IMR-90 (cell line): ENCODE measurements around the gene SEC61A1. TPM values are rescaled to one million over a fixed set of nuclear protein-coding genes. Genes with fewer than 3 reads are reported as not detected.

Experiments used
- ATAC-seq: fragments of 200-7000 bp; cut with Tn5 transposase; 2 replicates; pipeline ENCODE4 v1.9.1; 2020; ENCODE audit warnings: low read depth, mild to moderate bottlenecking, moderate library complexity
- BruUV-seq: library from RNA; stranded (reverse); fragments of 400-500 nt; replicated peaks from 2 replicates; lab custom pipeline; 2021; lab: Mats Ljungman, UMichigan
- CTCF ChIA-PET: fragments of 300-600 bp; formaldehyde crosslinking; extraction: SDS; loops from one replicate; lab custom pipeline; 2021; ENCODE audit warnings: antibody characterized with exemption; lab: Yijun Ruan, JAX
- POLR2A ChIA-PET: fragments of 300-600 bp; sonication (Branson Sonifier 250); formaldehyde crosslinking; loops from one replicate; lab custom pipeline; 2022; ENCODE audit warnings: antibody characterized with exemption; ENCODE audit not compliant: unreplicated experiment; lab: Charles Lee
- DNase-seq: peaks from one replicate; pipeline ENCODE4 v3.0.0; 2013
- H2AFZ ChIP-seq: replicated peaks from 2 replicates; pipeline ENCODE3; 2013; ENCODE audit warnings: low read length, mild to moderate bottlenecking; ENCODE audit not compliant: poor library complexity
- H2AK5ac ChIP-seq: 2 replicates; pipeline ENCODE4 v1.6.1; 2013; ENCODE audit warnings: low read depth, low read length, inconsistent platforms
- H2AK9ac ChIP-seq: replicated peaks from 2 replicates; pipeline ENCODE3; 2013; ENCODE audit warnings: mild to moderate bottlenecking, low read depth, low read length, moderate library complexity; ENCODE audit not compliant: poor library complexity
- H2BK120ac ChIP-seq: 2 replicates; pipeline ENCODE4 v1.6.1; 2013; ENCODE audit warnings: low read depth, low read length, inconsistent platforms
- H2BK15ac ChIP-seq: 3 replicates; pipeline ENCODE4 v1.6.1; 2013; ENCODE audit warnings: low read depth, low read length, inconsistent platforms
- H2BK20ac ChIP-seq: 2 replicates; pipeline ENCODE4 v1.6.1; 2013; ENCODE audit warnings: low read depth, mild to moderate bottlenecking, inconsistent platforms, low read length, moderate library complexity
- H2BK5ac ChIP-seq: 2 replicates; pipeline ENCODE4 v1.6.1; 2013; ENCODE audit warnings: mild to moderate bottlenecking, low read depth, low read length, inconsistent platforms; ENCODE audit not compliant: poor library complexity, severe bottlenecking
- H3K14ac ChIP-seq: replicated peaks from 2 replicates; pipeline ENCODE4 v1.6.1; 2013; ENCODE audit warnings: low read depth, low read length, inconsistent platforms
- H3K18ac ChIP-seq: 2 replicates; pipeline ENCODE4 v1.6.1; 2013; ENCODE audit warnings: low read depth, low read length, control low read depth
- H3K23ac ChIP-seq: 2 replicates; pipeline ENCODE4 v1.6.1; 2013; ENCODE audit warnings: low read depth, low read length, inconsistent platforms
- H3K27ac ChIP-seq: 2 replicates; pipeline ENCODE4 v1.5.1; 2013; ENCODE audit warnings: mild to moderate bottlenecking, control low read depth, low read length; ENCODE audit not compliant: insufficient read depth
- H3K27me3 ChIP-seq: 2 replicates; pipeline ENCODE4 v1.6.1; 2013; ENCODE audit warnings: low read length; ENCODE audit not compliant: control insufficient read depth, insufficient read depth
- H3K36me3 ChIP-seq: 2 replicates; pipeline ENCODE4 v1.6.1; 2013; ENCODE audit warnings: low read length, mixed read lengths; ENCODE audit not compliant: control insufficient read depth, insufficient read depth
- H3K4ac ChIP-seq: 2 replicates; pipeline ENCODE4 v1.6.1; 2013; ENCODE audit warnings: low read depth, low read length, inconsistent platforms
- H3K4me1 ChIP-seq: 2 replicates; pipeline ENCODE4 v1.6.1; 2013; ENCODE audit warnings: low read length, mixed read lengths; ENCODE audit not compliant: control insufficient read depth, insufficient read depth
- H3K4me2 ChIP-seq: 2 replicates; pipeline ENCODE4 v1.6.1; 2013; ENCODE audit warnings: low read depth, mild to moderate bottlenecking, control low read depth, low read length, moderate library complexity
- H3K4me3 ChIP-seq: 2 replicates; pipeline ENCODE4 v1.5.1; 2013; ENCODE audit warnings: low read depth, mild to moderate bottlenecking, control low read depth, low read length, moderate library complexity; ENCODE audit not compliant: insufficient read depth
- H3K56ac ChIP-seq: 2 replicates; pipeline ENCODE4 v1.6.1; 2013; ENCODE audit warnings: low read length, inconsistent platforms; ENCODE audit not compliant: insufficient read depth; ENCODE audit errors: extremely low read depth
- H3K79me1 ChIP-seq, 2 experiments: 2 replicates each; pipeline ENCODE4 v1.6.1; 2013; ENCODE audit warnings: low read length in 2 of 2, inconsistent platforms in 1 of 2, low read depth in 1 of 2
- H3K9ac ChIP-seq: 2 replicates; pipeline ENCODE4 v1.6.1; 2013; ENCODE audit warnings: low read depth, low read length, control low read depth
- H3K9me1 ChIP-seq: 2 replicates; pipeline ENCODE4 v1.6.1; 2013; ENCODE audit warnings: low read length, inconsistent platforms; ENCODE audit not compliant: insufficient read depth
- H3K9me3 ChIP-seq: 2 replicates; pipeline ENCODE4 v1.6.1; 2013; ENCODE audit warnings: low read length; ENCODE audit not compliant: control insufficient read depth, insufficient read depth
- H4K20me1 ChIP-seq: 2 replicates; pipeline ENCODE4 v1.6.1; 2013; ENCODE audit warnings: low read length, inconsistent platforms; ENCODE audit not compliant: insufficient read depth
- H4K5ac ChIP-seq: 2 replicates; pipeline ENCODE4 v1.6.1; 2013; ENCODE audit warnings: mild to moderate bottlenecking, low read depth, low read length, control low read depth
- H4K8ac ChIP-seq, 2 experiments: 2 replicates each; pipeline ENCODE4 v1.6.1; 2013; ENCODE audit warnings: low read depth in 2 of 2, low read length in 2 of 2, control low read depth in 1 of 2, inconsistent platforms in 1 of 2
- H4K91ac ChIP-seq: 2 replicates; pipeline ENCODE4 v1.6.1; 2013; ENCODE audit warnings: low read depth, low read length, inconsistent platforms; ENCODE audit not compliant: insufficient read depth
- CTCF ChIP-seq: conservative IDR thresholded peaks from 2 replicates; pipeline ENCODE4 v1.5.1; 2012; ENCODE audit warnings: mild to moderate bottlenecking, low read depth, low read length, improper control_type of control experiment
- WGBS, 2 experiments: methylation state at CpG; one replicate each; pipeline versions ENCODE4 v1.1.5 to v1.1.7; 2013; ENCODE audit warnings: missing lambda C conversion rate in 2 of 2; ENCODE audit not compliant: insufficient read length in 1 of 2; ENCODE audit errors: extremely low coverage in 2 of 2; 5-methylcytosine and 5-hydroxymethylcytosine counted together
- dilution Hi-C: fragments of 300-500 bp; cut with HindIII; formaldehyde crosslinking; loops from one replicate; pipeline ENCODE4 v1.14.3; 2018; ENCODE audit warnings: low sequenced_read_pairs; ENCODE audit not compliant: unreplicated experiment
- in situ Hi-C: fragments of 300-500 bp; cut with MboI; formaldehyde crosslinking; loops from 3 replicates; pipeline ENCODE4 v1.14.3; 2019; ENCODE audit warnings: low sequenced_read_pairs, inconsistent platforms, mixed read lengths
- intact Hi-C: fragments of 100-400 bp; cut with micrococcal nuclease; formaldehyde crosslinking; loops from 2 replicates; pipeline ENCODE4 v1.10.0; 2022
- polyA plus RNA-seq, 3 experiments: library from polyadenylated mRNA; depleted of rRNA; stranded (reverse); fragments of >200 nt; gene quantifications; 2 replicates each; pipeline ENCODE4 v1.2.3, GENCODE V29; 2012; ENCODE audit warnings: low replicate concordance in 1 of 3
- total RNA-seq: library from RNA; depleted of rRNA; stranded (reverse); fragments of >200 nt; gene quantifications from 2 replicates; pipeline ENCODE4 v1.2.3, GENCODE V29; 2012

The SEC61A1 gene
- total and polyA plus RNA-seq, 2 of the 4 experiments (the other 2 are of a cell fraction): 377 to 478 TPM

DNA sequence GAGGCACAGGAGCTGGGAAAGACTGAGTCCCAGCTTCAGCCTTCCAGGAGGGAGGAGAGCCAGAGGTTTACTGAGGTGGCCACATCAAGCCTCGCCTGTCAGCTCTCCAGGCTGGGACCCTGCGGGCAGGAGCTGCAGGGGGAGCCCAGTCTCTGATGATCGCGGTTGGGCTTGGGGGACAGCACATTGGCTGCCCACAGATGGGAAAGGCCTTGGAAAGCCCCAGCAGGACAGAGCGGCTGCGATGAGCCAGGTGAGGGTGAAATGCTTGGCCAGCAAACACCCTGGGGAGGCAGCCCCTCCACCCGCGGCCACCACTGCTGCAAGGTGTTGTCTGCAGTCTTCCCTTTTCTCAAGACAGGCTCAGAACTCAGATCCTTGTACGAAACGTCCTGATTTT lies 31.2 kb downstream of the SEC61A1 start:
- dilution Hi-C loops (no loop called here), in situ Hi-C loops (no loop called here), intact Hi-C loops (no loop called here)
- Histone ChIP-seq H3K56ac (no peak overlapping the region), H4K8ac (no peak overlapping the region), H4K20me1 (peaks cover 16% of the 10 kb centered on the region), H3K4me2 (no peak overlapping the region), H2AFZ (no peak overlapping the region), H2BK15ac (no peak overlapping the region), H2BK20ac (no peak overlapping the region), H2AK9ac (peak overlapping the region; percentile 44), H2BK5ac (no peak overlapping the region), H3K23ac (no peak overlapping the region), H3K4ac (peak overlapping the region; percentile 12; the same call in 1 of the 2 replicates), H3K27me3 (no peaks in the 10 kb centered on the region), H3K4me1 (peaks cover 29% of the 10 kb centered on the region), H4K5ac (no peak overlapping the region), H3K9ac (no peak overlapping the region), H2AK5ac (peak overlapping the region; percentile 33; the same call in 1 of the 2 replicates), H3K4me3 (no peak overlapping the region), H3K18ac (no peak overlapping the region), H4K91ac (peak overlapping the region; percentile 2; the same call in 1 of the 2 replicates), H3K27ac (no peak overlapping the region), H3K9me1 (peaks cover 35% of the 10 kb centered on the region), H2BK120ac (peak overlapping the region; percentile 28; the same call in 1 of the 2 replicates), H3K36me3 (peaks cover 16% of the 10 kb centered on the region), H3K9me3 (no peaks in the 10 kb centered on the region), H3K79me1 (peaks cover 0 to 55% of the 10 kb centered on the region in 2 experiments; a peak in 2 of 4 replicates), H3K14ac (no peak overlapping the region)
- no peak for TF ChIP-seq CTCF
- no TSS peak for BruUV-seq
- ChIA-PET POLR2A (no interaction called here), CTCF (interaction anchor here (1.2 kb wide), 1 partner anchor 10 kb away, joined by 3 read pairs; no protein-coding TSS in a partner anchor)
- WGBS, 2 experiments: 85% methylated on average over 5 of the region's 10 CpGs; no CpG with 5 or more reads in 1 of the 2 experiments
- ATAC-seq (no peak), DNase-seq (no peak)
